Subcutaneous adipose tissue (tissue), 4 donors: Measurements from ENCODE around the gene NAT14. TPM values are rescaled to one million over a fixed set of nuclear protein-coding genes. Genes with fewer than 3 reads are reported as not detected.

ENCODE experiments used
- CTCF ChIP-seq: fragments of 450-650 bp; IDR thresholded peaks from one replicate; pipeline ENCODE4 v1.5.1; 2016; ENCODE audit warnings: low read depth, mild to moderate bottlenecking, control low read depth, antibody characterized with exemption, moderate library complexity
- total RNA-seq, 4 donors: library from RNA; depleted of rRNA; stranded (reverse); fragments of >200 nt; gene quantifications; one replicate each; pipeline ENCODE4 v1.1.0, GENCODE V29; 2016

Gene NAT14
- total RNA-seq, 4 donors from 2014 or later: 1.0 to 2.3 (median 1.6) TPM

DNA sequence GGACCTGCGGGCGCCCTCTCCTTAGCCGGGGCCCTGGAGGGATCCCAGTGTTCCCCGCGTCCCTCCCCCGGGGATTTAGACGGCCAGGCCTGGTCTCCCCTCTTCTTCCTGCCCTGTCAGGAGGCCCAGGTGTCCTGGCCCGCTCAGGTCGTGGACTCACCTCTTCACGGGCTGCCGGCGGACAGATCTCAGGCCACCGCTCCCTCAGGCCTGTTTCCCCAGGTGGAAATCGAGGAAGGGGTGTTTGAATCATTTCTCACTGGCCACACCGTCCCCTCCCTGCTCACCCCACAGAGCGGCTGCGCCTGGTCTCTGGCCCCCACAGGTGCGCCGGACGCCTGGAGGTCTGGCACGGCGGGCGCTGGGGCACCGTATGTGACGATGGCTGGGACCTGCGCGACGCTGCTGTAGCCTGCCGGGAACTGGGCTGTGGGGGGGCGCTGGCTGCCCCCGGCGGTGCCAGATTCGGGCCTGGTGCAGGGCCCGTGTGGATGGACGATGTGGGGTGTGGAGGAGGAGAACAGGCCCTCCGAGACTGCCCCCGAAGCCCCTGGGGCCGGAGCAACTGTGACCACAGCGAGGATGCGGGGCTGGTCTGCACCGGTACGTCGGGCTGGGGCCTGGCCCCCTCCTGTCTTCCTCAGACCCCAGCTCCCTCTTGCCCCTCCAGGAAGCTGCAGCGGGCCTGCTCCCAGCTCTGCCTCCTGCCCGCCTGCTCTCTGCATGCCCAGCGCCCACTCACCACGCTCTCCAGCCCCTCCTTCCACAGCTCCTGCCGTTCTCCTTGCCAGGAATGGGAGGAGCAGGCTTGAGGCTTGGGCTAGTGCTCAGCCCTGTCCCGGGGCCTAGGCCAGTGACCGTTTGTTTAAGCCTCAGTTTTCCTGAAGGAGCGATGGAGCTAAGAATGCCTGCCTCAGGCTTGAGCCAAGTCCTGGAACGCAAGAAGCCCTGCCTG is 5.8 kb downstream of the NAT14 start:
- no peak for TF ChIP-seq CTCF

DNA sequence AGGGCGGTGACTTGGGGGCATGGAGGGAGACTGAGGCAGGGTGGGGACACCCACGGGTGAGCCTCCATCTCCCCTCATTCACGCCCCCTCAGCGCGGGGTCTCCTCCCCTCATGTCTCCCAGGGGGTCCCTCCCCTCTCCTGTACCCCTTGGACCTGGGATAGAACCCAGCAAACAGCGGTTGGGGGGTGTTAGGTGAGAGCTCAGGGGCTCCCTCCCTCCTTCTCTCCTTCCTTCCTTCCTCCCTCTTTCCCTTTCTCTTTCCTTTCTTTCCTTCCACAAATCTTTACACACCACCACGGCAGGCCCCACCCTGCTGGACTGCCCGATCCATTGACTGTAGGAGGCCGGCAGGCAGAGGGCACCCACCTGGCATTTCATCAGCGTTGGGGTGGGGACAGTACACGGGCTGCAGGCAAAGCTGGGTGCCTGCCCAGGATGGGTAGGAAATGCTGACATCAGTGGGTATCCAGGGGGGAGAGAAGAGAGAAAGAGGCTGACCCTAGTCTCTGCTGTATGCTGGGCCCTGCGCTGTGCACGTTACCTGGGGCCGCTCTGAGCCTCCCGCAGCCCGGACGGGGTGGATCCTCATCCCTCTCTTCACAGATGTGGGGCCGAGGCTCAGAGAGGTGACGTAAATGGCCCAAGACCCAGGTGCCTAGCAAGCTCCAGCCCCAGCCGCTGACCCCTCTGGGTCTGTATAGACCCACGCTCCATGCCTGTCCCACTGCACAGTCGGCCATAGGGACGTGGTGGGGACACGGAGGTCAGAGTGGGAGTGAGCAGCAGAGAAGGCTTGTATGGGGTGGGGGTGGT is 6.8 kb downstream of the NAT14 start:
- TF ChIP-seq CTCF: no peak

DNA sequence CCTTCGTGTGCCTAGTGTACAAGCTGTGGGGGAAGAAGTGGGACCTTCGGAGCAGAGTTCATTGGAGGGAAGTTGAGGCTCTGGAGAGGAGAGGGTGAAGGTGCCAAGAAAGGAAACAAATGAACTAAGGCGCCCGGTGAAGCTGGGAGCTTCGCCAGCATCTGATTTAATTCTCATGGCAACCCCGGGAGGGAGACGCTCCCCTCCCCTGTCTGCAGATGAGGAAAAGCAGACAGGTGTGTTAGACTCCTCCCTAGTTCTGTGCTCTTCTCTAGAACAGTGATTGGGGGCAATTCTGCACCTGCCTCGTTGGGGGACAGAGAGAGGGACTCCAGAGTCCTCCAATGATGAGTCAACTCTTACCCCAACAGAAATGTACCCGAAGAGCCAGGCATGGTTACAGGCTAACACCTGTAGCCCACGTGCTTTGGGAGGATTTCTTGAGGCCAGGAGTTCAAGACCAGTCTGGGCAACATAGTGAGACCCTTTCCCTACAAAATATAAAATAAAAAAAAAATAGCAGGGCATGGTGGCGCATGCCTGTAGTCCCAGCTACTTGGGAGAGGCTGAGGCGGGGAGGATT is 7.5 kb downstream of the NAT14 start:
- no peak for TF ChIP-seq CTCF

DNA sequence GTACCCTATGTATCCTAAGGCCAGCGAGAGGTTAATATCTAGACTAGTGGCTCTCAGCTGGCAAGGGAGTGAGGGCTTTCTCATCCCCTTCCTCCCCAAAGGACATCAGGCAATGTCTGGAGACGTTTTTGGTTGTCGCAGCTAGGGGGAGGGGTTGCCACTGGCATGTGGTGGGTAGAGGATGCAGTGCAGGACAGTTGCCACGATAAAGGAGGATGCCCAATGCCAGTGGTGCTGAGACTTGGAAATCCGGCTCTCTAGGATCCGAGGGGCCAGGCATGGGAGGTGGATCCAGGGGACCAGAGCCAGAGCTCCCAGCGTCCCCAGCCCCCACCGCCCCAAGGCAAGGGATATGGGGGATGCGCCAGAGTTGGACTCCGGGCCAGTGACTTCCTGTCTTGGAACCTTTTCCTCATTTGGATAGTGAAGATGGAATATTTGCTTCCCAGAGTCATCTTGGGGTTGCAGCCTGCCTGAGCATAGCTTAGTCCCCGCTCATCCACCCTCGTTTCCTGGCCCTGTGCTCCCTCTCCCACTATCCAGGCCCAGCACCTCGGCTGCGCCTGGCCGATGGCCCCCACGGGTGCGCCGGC is 8.2 kb downstream of the NAT14 start:
- TF ChIP-seq CTCF: no peak

GRCh38 chr19:55493645-55494171 is 8.7 kb downstream of the NAT14 start:
- no peak for TF ChIP-seq CTCF

DNA sequence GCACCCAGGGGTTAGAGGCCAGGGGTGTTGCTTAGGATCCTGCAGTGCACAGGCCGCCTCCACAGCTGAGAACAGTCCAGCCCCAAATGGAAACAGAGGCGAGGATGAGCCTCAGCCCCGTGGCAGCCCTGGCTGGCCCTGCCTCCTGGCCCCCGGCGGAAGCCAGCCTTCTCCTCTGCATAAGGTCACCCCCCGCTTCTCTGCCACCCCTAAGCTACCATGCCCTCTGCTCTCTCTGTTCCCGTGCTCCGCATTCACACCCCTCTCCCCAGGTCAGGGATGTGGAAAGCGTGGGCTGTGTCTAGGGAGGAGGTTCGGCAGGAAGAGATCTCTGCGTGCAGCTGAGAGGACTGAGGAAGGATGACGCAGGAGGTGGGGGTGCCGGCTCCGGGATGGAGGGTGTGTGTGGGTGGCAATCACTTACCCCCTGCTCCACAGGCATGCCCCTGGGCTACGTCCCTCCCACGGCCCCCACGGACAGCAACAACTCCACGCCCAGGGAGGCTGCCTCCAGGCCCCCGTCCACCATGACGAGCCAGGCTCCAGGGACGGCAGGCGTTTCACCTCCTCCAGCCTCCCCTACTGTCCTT is 9.3 kb downstream of the NAT14 start:
- no peak for TF ChIP-seq CTCF
